ENCODE measurements around the gene OR51A7. TPM values are rescaled to one million over a fixed set of nuclear protein-coding genes. Genes with fewer than 3 reads are reported as not detected.
"Not testable (repeated sequence)": the region's sequence is repeated elsewhere in the genome, so short reads cannot be mapped to it uniquely, and the experiment has no call there.

Gene OR51A7, protein sequence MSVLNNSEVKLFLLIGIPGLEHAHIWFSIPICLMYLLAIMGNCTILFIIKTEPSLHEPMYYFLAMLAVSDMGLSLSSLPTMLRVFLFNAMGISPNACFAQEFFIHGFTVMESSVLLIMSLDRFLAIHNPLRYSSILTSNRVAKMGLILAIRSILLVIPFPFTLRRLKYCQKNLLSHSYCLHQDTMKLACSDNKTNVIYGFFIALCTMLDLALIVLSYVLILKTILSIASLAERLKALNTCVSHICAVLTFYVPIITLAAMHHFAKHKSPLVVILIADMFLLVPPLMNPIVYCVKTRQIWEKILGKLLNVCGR
- total RNA-seq (2014; rRNA removed; shearing (Covaris generic)): not detected in 2 replicates

DNA sequence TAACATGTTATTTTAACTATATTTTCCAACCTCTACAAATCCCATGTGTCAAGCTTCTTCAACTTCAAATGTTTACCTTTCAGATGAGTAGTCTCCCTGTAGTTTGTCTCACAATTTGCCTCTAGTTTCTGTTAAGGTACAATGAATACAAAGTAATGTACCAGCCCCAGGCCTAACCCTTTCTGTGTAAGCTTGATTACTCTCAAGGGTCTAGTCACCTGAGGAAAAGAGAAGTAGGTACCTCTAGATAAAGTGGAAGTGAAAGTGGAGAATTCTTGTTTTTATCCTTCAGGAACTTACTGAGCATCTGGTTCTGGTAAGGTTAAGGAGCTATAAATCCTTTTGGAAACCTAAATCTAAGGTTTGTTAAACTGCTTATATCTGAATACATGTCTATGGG lies at the start of gene OR51A7:
Gene OR51A7 (plus strand): TSS at position 300 of the 400 bp plus-strand sequence. CDS start 3,587 bp downstream, outside the sequence.
- no peak for DNase-seq (ENCODE audit: low spot score)
- in situ Hi-C loops (cut with HindIII; ENCODE audit: low sequenced_read_pairs): no loop called here

GRCh38 chr11:4854286-4854685 lies 49.3 kb upstream of the OR51A7 start:
- in situ Hi-C loops (cut with HindIII; ENCODE audit: low sequenced_read_pairs); DNase-seq (ENCODE audit: low spot score): not testable (repeated sequence)

GRCh38 chr11:4862447-4863236 lies 40.9 kb upstream of the OR51A7 start:
- in situ Hi-C loops (cut with HindIII; ENCODE audit: low sequenced_read_pairs): no loop called here
- DNase-seq (ENCODE audit: low spot score): no peak

DNA sequence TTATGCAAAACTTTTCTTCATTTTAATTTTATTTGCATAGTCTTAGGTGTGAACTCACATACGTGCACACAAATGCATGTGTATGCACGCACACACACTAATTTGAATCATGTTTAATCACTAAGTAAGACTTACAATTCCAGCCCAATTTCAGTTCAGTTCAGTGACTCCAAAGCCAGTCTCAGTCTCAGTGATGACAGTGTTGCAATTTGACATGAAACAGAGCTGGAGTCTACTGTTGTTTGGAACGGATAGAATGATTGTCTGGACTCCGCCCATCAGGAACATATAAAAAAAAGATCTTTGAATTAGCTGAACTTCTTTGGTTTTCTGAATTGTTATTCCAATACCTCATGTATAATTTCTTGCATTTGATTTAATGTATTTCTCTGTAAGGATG lies 39.7 kb upstream of the OR51A7 start:
- in situ Hi-C loops (cut with HindIII; ENCODE audit: low sequenced_read_pairs): no loop called here

GRCh38 chr11:4865855-4866254 lies 37.7 kb upstream of the OR51A7 start:
- in situ Hi-C loops (cut with HindIII; ENCODE audit: low sequenced_read_pairs): no loop called here

More for the DNA sequence above, 39.7 kb upstream of the OR51A7 start:
- no peak for DNase-seq (ENCODE audit: low spot score)

DNA sequence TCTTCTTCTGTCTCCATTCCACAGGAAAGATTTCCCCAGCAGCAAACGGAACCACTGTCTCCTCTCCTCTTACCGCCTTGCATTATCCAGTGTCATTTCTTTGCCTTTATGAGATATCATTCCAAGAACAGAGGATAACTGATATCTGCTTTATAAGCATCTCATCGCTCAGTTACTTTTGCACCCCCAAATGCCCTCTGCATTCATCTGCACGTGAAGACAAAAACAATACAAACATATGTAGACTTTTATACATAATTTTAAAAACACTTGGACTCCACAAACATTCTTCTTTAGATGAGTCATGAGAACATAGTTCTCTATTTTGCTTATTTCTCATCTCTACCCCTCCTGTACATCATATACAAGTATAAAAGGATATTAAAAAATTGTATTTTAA lies 22.4 kb upstream of the OR51A7 start:
- in situ Hi-C loops (cut with HindIII; ENCODE audit: low sequenced_read_pairs): no loop called here
- no peak for DNase-seq (ENCODE audit: low spot score)

More at GRCh38 chr11:4865855-4866254, 37.7 kb upstream of the OR51A7 start:
- no peak for DNase-seq (ENCODE audit: low spot score)

GRCh38 chr11:4881860-4882500 lies 21.6 kb upstream of the OR51A7 start, which contains the start of gene OR51T1:
Gene OR51T1, plus strand, starts transcription at chr11:4881900. Its CDS starts 0 bp downstream, at chr11:4881900.
- in situ Hi-C loops (cut with HindIII; ENCODE audit: low sequenced_read_pairs): no loop called here
- no peak for DNase-seq (ENCODE audit: low spot score)

DNA sequence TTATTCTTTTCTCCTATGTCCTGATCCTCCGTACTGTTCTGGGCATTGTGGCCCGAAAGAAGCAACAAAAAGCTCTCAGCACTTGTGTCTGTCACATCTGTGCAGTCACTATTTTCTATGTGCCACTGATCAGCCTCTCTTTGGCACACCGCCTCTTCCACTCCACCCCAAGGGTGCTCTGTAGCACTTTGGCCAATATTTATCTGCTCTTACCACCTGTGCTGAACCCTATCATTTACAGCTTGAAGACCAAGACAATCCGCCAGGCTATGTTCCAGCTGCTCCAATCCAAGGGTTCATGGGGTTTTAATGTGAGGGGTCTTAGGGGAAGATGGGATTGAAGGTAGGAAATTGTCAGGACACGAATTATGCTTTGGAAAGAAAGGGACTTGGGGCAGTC lies 21.0 kb upstream of the OR51A7 start:
- in situ Hi-C loops (cut with HindIII; ENCODE audit: low sequenced_read_pairs): no loop called here
- no peak for DNase-seq (ENCODE audit: low spot score)

DNA sequence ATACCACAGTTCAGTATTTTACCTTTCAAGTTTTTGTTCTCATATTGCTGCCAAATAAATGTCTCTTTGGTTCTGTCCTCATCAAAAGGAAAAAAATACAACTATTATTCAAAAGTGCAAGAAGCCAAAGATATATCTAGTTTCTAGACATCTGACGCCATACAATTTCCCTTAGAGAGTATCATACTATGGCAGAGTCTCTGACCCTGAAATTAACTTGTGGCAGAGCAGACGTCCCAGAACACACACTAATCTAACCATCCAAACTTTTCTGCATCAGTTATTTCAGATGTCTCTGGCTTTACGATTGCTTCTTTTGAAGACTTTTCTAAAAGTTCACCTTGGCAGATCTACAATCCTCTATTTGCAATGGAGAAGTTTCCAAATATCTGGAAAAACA lies 19.2 kb upstream of the OR51A7 start:
- no peak for DNase-seq (ENCODE audit: low spot score)
- in situ Hi-C loops (cut with HindIII; ENCODE audit: low sequenced_read_pairs): no loop called here

DNA sequence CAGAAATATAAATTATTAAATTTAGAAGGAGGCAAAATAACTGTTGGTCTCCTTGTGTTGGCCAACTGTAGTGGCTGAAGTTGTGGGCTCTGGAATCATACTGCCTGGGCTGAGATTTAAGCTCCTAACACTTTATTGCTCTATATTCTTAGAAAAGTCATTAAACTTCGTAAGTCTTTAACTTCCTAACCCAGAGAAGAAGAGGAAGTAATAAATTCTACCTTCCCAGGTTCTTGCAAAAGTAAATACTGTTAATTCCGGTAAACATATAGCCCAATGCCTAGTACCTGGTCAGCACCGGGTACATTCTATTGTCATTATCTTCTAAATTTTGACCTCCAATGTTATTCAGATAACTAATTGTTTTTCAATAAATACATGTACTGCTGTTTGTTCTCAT lies 17.4 kb upstream of the OR51A7 start:
- in situ Hi-C loops (cut with HindIII; ENCODE audit: low sequenced_read_pairs): no loop called here

GRCh38 chr11:4887591-4887990 lies 16.0 kb upstream of the OR51A7 start:
- no peak for DNase-seq (ENCODE audit: low spot score)
- in situ Hi-C loops (cut with HindIII; ENCODE audit: low sequenced_read_pairs): no loop called here

More for the DNA sequence above, 17.4 kb upstream of the OR51A7 start:
- no peak for DNase-seq (ENCODE audit: low spot score)

- DNase-seq (ENCODE audit: low spot score): no peak
- in situ Hi-C loops (cut with HindIII; ENCODE audit: low sequenced_read_pairs): no loop called here
Measured at GRCh38 chr11:4890279-4890678, 13.3 kb upstream of the OR51A7 start.

GRCh38 chr11:4891996-4892640 lies 11.5 kb upstream of the OR51A7 start:
- DNase-seq (ENCODE audit: low spot score): no peak
- in situ Hi-C loops (cut with HindIII; ENCODE audit: low sequenced_read_pairs): no loop called here

DNA sequence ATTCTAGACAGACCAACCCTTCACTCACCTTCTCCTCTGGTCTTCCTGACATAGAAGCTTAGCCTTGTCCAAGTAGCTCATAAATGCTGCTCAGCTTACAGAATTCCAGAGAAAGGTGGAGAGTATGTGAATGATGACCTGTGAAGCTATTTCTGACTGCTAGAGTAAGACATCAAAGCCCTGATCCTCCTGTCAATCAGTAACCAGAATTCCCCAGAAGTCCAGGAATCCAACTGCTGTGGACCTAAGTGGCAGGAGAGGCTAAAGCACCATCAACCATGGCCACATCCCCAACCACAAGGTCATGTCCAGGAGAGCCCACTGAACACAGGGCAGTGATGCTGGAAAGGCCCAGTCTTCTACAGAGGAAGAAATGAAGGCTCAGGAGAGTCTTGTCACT lies 13.0 kb downstream of the OR51A7 start:
- DNase-seq (ENCODE audit: low spot score): no peak
- in situ Hi-C loops (cut with HindIII; ENCODE audit: low sequenced_read_pairs): no loop called here

GRCh38 chr11:4919250-4919649 lies 15.7 kb downstream of the OR51A7 start, which contains the start of gene OR51G2:
Gene OR51G2, minus strand, starts transcription at chr11:4919350. Its CDS starts 3,687 bp downstream, at chr11:4915663.
- no peak for DNase-seq (ENCODE audit: low spot score)
- in situ Hi-C loops (cut with HindIII; ENCODE audit: low sequenced_read_pairs): no loop called here

- in situ Hi-C loops (cut with HindIII; ENCODE audit: low sequenced_read_pairs): no loop called here
- DNase-seq (ENCODE audit: low spot score): no peak
Measured at GRCh38 chr11:4921796-4922195, 18.2 kb downstream of the OR51A7 start.

DNA sequence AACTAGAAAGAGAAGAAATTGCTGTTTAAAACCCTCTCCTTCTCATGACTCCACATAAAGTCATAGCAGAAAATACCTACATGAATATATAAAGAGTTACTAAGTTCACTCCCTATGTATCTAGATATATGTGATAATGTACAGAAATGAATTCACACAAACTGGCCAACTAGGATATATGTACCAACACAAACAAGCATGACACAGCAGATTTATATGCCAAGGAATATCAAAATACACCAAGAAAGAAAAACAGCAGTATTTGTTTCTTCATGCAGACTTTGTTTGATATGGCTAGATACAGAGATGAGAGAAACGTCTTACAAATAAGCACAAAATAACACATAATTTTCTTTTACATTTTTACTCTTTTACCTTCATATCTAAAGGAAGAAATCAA lies 18.7 kb downstream of the OR51A7 start:
- DNase-seq (ENCODE audit: low spot score): no peak
- in situ Hi-C loops (cut with HindIII; ENCODE audit: low sequenced_read_pairs): no loop called here

DNA sequence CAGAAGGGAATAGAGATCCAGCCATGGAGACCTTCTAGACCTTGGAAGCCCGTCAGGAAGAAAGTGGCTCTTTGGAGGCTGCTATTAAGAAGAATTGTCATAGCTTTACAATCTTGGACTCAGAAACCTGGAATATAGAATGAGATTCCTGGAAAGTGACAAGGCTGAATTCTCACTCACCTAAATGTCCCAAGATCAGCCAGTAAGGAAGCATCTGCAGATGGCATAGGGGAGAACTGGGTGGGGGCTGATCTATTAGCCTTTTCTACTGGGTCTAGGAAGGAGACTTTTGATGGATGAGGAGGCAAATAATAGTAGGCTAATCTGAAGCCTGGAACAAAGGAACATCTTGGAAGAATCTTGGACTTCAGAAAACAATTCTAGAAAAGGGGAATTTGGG lies 20.7 kb downstream of the OR51A7 start, which contains the start of gene OR51G1:
Gene OR51G1 (minus strand): TSS at position 101 of the 400 bp plus-strand sequence. CDS start 0 bp downstream, at position 101.
- DNase-seq (ENCODE audit: low spot score): no peak
- in situ Hi-C loops (cut with HindIII; ENCODE audit: low sequenced_read_pairs): no loop called here

- DNase-seq (ENCODE audit: low spot score): no peak
- in situ Hi-C loops (cut with HindIII; ENCODE audit: low sequenced_read_pairs): no loop called here
Measured at GRCh38 chr11:4926608-4927007, 23.0 kb downstream of the OR51A7 start.

Data from G401 (cell line).